ENCODE results near the gene TBX4. TPM values are rescaled to one million over a fixed set of nuclear protein-coding genes. Genes with fewer than 3 reads are reported as not detected.

The TBX4 gene
- total and polyA plus RNA-seq, 2 of the 13 experiments (the other 11 are each of a cell fraction or from before 2014, with no cell fraction given), result 0.11 to 1.1 TPM

DNA sequence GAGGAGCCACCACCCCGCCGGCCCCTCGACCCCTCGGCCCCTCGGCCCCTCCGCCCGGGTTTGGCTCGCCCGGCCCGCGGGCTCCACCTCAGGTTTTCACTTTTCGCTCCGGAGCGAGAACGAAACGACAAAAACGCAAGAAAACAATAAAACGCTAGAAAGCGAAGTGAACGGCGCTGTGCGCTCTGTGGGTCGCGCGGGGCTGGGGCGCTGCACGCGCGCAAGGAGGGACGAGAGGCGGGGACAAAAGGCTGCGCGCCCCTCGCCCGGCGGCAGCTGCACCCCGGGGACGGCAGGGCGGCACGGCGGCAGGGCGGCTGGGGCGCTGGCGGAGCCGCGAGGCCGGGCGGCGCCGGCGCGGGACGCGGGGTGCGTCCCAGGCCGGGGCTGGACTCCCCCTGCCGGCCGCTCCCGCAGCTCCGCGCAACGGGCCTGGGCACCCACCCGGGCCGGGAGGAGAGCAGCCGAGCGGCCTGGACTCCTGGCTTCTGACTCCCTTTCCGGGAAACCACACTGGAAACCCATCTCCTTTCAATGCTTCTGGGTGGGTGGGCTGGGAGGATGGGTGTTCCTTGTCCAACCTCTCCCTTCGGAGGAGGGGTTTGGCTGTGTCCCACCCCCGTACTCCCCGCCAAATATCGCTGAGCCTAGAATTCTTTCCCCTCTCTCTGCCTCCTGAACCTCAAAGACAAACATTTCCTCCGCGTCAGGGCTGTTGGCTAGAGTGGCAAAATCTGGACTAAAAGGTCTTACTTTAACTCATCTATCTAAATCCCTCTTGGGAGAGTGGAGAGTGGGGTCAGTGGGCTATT lies 42.7 kb upstream of the TBX4 start (continued):
- TF ChIP-seq, protein P1, sequence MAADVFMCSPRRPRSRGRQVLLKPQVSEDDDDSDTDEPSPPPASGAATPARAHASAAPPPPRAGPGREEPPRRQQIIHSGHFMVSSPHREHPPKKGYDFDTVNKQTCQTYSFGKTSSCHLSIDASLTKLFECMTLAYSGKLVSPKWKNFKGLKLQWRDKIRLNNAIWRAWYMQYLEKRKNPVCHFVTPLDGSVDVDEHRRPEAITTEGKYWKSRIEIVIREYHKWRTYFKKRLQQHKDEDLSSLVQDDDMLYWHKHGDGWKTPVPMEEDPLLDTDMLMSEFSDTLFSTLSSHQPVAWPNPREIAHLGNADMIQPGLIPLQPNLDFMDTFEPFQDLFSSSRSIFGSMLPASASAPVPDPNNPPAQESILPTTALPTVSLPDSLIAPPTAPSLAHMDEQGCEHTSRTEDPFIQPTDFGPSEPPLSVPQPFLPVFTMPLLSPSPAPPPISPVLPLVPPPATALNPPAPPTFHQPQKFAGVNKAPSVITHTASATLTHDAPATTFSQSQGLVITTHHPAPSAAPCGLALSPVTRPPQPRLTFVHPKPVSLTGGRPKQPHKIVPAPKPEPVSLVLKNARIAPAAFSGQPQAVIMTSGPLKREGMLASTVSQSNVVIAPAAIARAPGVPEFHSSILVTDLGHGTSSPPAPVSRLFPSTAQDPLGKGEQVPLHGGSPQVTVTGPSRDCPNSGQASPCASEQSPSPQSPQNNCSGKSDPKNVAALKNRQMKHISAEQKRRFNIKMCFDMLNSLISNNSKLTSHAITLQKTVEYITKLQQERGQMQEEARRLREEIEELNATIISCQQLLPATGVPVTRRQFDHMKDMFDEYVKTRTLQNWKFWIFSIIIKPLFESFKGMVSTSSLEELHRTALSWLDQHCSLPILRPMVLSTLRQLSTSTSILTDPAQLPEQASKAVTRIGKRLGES (CRISPR knock-in tag; IDR thresholded peaks at IDR 0.05; ENCODE audit: borderline replicate concordance), result no peak
- peak; percentile 46; the same call in 1 of the 2 replicates for TF ChIP-seq ZNF326 (CRISPR knock-in tag; IDR thresholded peaks at IDR 0.05; ENCODE audit: borderline replicate concordance)
- TF ChIP-seq, protein P2, sequence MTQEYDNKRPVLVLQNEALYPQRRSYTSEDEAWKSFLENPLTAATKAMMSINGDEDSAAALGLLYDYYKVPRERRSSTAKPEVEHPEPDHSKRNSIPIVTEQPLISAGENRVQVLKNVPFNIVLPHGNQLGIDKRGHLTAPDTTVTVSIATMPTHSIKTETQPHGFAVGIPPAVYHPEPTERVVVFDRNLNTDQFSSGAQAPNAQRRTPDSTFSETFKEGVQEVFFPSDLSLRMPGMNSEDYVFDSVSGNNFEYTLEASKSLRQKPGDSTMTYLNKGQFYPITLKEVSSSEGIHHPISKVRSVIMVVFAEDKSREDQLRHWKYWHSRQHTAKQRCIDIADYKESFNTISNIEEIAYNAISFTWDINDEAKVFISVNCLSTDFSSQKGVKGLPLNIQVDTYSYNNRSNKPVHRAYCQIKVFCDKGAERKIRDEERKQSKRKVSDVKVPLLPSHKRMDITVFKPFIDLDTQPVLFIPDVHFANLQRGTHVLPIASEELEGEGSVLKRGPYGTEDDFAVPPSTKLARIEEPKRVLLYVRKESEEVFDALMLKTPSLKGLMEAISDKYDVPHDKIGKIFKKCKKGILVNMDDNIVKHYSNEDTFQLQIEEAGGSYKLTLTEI (CRISPR knock-in tag; conservative IDR thresholded peaks at IDR 0.05), result no peak
- TF ChIP-seq, protein P3, sequence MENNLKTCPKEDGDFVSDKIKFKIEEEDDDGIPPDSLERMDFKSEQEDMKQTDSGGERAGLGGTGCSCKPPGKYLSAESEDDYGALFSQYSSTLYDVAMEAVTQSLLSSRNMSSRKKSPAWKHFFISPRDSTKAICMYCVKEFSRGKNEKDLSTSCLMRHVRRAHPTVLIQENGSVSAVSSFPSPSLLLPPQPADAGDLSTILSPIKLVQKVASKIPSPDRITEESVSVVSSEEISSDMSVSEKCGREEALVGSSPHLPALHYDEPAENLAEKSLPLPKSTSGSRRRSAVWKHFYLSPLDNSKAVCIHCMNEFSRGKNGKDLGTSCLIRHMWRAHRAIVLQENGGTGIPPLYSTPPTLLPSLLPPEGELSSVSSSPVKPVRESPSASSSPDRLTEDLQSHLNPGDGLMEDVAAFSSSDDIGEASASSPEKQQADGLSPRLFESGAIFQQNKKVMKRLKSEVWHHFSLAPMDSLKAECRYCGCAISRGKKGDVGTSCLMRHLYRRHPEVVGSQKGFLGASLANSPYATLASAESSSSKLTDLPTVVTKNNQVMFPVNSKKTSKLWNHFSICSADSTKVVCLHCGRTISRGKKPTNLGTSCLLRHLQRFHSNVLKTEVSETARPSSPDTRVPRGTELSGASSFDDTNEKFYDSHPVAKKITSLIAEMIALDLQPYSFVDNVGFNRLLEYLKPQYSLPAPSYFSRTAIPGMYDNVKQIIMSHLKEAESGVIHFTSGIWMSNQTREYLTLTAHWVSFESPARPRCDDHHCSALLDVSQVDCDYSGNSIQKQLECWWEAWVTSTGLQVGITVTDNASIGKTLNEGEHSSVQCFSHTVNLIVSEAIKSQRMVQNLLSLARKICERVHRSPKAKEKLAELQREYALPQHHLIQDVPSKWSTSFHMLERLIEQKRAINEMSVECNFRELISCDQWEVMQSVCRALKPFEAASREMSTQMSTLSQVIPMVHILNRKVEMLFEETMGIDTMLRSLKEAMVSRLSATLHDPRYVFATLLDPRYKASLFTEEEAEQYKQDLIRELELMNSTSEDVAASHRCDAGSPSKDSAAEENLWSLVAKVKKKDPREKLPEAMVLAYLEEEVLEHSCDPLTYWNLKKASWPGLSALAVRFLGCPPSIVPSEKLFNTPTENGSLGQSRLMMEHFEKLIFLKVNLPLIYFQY (CRISPR knock-in tag; IDR thresholded peaks at IDR 0.05; ENCODE audit: borderline replicate concordance), result no peak
- no peak for TF ChIP-seq SRSF4 (IDR thresholded peaks at IDR 0.05; ENCODE audit: low read depth, low read length, poor library complexity, severe bottlenecking)
- no peak for TF ChIP-seq MEF2D (CRISPR knock-in tag; IDR thresholded peaks at IDR 0.05)
- no peak for TF ChIP-seq FIP1L1 (IDR thresholded peaks at IDR 0.05; ENCODE audit: borderline replicate concordance, insufficient read depth, low read depth, low read length)
- TF ChIP-seq SALL1 (CRISPR knock-in tag; IDR thresholded peaks at IDR 0.05), result peak; percentile 61
- peak; percentile 97 for TF ChIP-seq AGO2 (optimal IDR thresholded peaks at IDR 0.05; ENCODE audit: low read depth, low read length)
- no peak for TF ChIP-seq ZNF331 (CRISPR knock-in tag; IDR thresholded peaks at IDR 0.05)
- no peak for TF ChIP-seq ZNF703 (CRISPR knock-in tag; IDR thresholded peaks at IDR 0.05; ENCODE audit: borderline replicate concordance)
- peak; percentile 49; the same call in 1 of the 2 replicates for TF ChIP-seq MAZ (IDR thresholded peaks at IDR 0.05; ENCODE audit: borderline replicate concordance, low read depth, low read length)
- no peak for TF ChIP-seq MAZ (CRISPR knock-in tag; IDR thresholded peaks at IDR 0.05; ENCODE audit: low read depth)
- TF ChIP-seq, protein P4, sequence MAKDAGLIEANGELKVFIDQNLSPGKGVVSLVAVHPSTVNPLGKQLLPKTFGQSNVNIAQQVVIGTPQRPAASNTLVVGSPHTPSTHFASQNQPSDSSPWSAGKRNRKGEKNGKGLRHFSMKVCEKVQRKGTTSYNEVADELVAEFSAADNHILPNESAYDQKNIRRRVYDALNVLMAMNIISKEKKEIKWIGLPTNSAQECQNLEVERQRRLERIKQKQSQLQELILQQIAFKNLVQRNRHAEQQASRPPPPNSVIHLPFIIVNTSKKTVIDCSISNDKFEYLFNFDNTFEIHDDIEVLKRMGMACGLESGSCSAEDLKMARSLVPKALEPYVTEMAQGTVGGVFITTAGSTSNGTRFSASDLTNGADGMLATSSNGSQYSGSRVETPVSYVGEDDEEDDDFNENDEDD (CRISPR knock-in tag; IDR thresholded peaks at IDR 0.05; ENCODE audit: borderline replicate concordance), result peak; percentile 36; the same call in 1 of the 2 replicates
- no peak for TF ChIP-seq PITX1 (CRISPR knock-in tag; IDR thresholded peaks at IDR 0.05)
- TF ChIP-seq CHD2 (IDR thresholded peaks at IDR 0.05; ENCODE audit: low read depth, low read length), result no peak
- no peak for TF ChIP-seq RFX1 (IDR thresholded peaks at IDR 0.05)

Data from HepG2 (cell line).